Measurements from ENCODE around the gene EME2.

Gene EME2

DNA sequence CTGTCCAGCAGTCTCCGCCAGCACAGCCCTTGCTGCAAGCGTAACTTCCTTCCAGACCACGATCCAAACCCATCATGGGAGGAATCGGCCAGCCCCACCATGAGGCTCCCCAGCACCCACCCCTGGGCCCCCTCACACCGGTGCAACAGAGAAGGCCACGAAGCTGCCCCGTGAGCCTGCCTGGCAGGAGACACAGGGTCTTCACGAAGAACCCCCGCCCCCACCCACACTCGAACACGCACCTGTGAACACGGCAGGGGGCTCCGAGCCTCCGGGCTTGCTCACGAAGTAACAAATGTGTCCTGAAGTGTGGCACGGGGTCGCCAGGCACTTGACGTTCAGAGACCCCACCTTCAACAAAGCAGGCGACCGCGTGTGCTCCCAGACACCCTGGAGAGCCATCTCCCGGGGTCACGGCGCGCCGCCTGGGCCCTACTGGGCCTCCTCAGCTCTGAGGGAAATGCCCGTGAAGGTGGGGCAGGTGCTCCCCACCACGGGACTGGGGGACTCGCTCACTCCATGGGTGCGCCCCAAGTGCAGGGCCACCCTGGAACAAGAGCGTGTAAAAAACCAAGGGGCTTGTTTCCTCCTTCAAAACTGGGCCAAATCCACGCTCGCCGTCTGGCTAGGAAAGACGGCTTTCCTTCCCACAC lies 46.4 kb downstream of the EME2 start:
- no peak for DNase-seq (ENCODE audit: low read depth in 2 of 2)

GRCh38 chr16:1819611-1820010 lies 47.0 kb downstream of the EME2 start:
- no peak for DNase-seq (ENCODE audit: low read depth in 2 of 2)

DNA sequence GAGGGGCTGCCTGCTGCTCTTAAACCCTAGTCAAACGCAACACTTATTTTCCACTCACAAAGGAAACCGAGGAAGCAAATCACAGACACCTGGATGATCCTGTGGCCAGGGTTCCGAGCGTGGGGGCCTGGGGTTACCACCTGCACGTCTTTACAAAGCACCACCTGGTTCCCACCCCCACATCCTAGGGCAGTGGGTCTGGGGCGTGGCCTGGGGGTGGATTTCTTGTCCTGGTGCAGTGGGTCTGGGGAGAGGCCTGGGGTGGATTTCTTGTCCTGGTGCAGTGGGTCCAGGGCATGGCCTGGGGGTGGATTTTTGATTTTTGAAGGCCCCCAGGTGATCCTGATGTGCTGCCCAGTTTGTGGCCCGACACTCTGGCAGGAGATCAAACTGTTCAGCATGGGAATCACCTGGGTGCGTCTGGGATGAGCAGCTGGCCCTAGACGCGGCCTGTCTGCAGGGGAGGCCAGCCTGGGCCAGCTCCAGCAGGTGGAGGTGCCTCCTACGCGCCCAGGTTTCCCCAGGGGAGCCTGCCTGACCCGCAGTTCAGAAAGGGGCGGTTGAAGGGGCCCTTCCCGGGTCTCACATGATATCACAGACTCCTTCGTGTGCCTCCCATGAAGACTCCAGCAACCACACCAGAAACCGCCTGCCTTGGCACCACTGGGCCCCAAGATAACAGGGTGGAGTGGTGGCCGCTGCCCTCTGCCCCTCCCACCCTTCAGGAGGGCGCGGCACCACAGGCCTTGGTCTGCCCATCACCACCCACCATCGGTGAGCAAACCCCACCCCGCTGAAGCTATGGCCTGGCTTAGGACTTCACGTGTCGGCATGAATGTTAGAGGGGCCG lies 47.7 kb downstream of the EME2 start:
- no peak for DNase-seq (ENCODE audit: low read depth in 2 of 2)

DNA sequence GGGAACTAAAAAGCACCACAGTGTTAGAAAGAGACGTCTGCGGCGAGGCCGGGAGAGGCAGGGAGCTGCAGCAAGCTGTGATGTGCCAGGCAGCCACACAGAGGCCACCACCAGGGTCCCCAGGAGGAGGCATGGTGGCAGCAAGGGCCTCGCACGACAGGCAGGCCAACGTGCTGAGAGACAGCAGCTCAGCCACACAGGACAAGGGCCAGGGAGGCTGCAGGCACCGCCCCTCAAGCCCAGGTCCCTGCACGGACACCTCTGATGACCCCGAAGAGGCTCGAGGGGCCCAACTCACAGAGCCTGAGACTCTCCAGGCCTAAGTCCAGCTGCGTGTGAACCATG lies 48.3 kb downstream of the EME2 start:
- DNase-seq (ENCODE audit: low read depth in 2 of 2): no peak

DNA sequence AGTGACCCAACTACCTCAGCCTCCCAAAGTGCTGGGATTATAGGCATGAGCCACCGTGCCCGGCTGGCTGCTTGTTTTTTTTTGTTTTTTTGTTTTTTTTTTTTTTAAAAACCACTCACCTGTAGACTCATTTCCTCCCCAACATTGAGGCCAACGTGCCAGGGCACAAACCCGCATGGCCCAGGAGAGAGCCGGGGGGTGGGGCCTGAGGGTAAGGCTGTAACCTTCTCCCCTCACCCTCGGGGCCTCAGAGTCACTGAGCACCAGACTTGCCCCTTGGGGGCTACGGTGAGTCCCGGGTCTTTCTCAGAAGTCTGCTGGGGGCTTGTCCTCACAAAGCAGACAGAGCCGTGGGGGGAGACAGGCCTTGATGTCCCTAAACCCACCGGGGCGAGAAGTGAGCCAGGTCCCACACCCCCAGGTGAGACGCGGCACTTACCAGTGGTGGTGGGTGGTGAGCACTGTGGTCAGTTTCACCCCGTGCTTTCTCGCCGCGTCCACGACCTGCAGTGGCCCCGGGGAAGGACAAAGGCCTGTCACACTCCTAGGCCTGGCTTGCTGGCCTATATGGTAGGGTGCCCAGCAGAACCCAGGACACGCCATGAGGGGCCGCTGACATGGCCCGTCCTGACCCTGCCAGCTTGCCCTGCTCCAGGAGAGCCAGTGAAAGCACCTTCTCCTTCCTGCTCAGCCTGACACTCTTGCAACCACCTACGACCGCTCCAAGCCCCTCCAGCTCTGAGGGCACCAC lies 49.4 kb downstream of the EME2 start:
- DNase-seq (ENCODE audit: low read depth in 2 of 2): no peak

DNA sequence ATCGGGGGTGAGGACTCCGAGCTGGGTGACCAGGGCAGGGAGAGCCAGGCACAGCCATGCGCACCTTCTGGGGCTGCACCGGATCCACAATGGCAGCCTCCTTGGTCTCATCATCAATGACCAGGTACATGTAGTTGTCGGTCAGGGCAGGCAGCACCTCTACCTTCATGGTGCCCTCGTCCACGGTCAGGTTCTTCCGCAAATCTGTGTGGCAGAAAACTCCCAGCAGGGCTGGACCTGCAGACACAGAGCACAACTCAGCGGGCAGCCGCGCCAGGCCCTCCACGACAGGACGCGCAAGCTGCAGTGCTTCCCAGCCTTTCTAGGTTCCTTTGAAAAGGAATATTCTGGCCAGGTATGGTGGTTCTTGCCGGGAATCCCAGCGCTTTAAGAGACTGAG lies 50.2 kb downstream of the EME2 start:
- DNase-seq (ENCODE audit: low read depth in 2 of 2): no peak

GRCh38 chr16:1823821-1824220 lies 51.2 kb downstream of the EME2 start:
- DNase-seq (ENCODE audit: low read depth in 2 of 2): no peak

- no peak for DNase-seq (ENCODE audit: low read depth in 2 of 2)
Observed at GRCh38 chr16:1825381-1825863, 52.8 kb downstream of the EME2 start.
